HG03354 (cell line): Measurements from ENCODE around the gene CHADL.

Experiments
- ATAC-seq: cut with Tn5 transposase; IDR thresholded peaks from one replicate; pipeline ENCODE4 v1.9.1; 2021; ENCODE audit warnings: mild to moderate bottlenecking; ENCODE audit not compliant: unreplicated experiment, poor library complexity, severe bottlenecking

Gene CHADL, protein sequence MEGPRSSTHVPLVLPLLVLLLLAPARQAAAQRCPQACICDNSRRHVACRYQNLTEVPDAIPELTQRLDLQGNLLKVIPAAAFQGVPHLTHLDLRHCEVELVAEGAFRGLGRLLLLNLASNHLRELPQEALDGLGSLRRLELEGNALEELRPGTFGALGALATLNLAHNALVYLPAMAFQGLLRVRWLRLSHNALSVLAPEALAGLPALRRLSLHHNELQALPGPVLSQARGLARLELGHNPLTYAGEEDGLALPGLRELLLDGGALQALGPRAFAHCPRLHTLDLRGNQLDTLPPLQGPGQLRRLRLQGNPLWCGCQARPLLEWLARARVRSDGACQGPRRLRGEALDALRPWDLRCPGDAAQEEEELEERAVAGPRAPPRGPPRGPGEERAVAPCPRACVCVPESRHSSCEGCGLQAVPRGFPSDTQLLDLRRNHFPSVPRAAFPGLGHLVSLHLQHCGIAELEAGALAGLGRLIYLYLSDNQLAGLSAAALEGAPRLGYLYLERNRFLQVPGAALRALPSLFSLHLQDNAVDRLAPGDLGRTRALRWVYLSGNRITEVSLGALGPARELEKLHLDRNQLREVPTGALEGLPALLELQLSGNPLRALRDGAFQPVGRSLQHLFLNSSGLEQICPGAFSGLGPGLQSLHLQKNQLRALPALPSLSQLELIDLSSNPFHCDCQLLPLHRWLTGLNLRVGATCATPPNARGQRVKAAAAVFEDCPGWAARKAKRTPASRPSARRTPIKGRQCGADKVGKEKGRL

GRCh38 chr22:41240377-41241132, at the start of gene CHADL:
Gene CHADL, minus strand, starts transcription at chr22:41240931. Its CDS starts 50 bp downstream, at chr22:41240881.
- no peak for ATAC-seq

DNA sequence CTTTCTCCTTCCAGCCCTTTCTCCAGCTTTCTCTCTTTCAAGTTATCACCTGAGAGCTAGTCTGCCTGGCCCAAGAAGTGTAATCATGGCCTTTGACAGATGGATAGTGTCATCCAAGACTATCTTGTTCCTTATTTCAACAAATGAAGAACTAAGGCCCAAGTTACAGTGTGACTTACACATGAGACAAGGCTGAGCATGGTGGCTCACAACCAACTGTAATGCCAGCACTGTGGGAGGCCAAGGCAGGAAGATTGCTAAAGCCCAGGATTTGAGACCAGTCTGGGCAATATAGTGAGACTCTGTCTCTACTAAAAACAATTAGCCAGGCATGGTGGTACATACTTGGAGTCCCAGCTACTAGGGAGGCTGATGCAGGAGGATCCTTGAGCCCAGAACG, 48.9 kb upstream of the CHADL start:
- no peak for ATAC-seq

- ATAC-seq: no peak
Observed at GRCh38 chr22:41288245-41288946, 47.7 kb upstream of the CHADL start.

- ATAC-seq: peak; percentile 25
Observed at GRCh38 chr22:41286639-41287091, 45.9 kb upstream of the CHADL start.

DNA sequence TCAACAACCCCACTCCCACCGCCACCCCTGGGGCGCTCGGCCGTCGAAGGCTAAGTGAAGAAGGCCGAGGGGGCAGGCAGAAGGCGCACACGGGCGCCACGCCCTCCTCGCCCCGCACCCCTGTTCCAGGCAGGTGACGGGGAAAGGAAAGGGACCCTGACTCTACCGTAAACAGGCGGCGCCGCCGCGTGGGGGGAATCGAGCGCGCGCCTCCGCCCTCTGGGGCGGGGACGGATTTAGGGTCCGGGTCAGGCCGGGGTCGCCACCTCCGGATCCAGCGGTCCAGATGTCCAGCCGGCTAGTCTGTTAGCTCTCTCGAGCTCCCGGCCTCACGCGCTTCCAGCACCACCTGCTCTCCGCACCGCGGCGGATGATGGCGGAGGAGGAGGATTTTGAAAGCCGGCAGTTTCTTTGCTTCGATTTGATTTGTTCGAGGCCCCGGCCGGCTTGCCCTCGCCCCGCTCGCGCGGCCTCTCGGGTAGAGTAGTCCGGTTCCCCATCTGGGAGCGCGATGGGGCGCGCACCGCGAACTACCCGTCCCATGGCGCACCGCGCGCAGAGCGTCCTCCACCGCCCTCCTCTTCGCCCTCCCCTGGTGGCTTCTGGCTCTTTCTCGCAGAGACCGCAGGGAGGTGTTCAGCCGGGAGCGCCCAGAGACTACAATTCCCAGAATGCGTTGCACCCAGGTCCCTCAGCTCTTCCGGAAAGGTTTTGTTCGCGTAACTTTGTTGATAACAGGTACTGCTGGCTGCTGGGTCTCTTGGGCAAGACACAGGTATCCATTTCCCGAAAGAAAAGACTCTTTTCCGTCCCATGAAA, 45.3 kb upstream of the CHADL start, which contains the start of gene RANGAP1:
RANGAP1 (minus strand) TSS at position 368 of the 819 bp plus-strand sequence. CDS start 5,143 bp downstream, outside the sequence.
- ATAC-seq: peak; percentile 92

DNA sequence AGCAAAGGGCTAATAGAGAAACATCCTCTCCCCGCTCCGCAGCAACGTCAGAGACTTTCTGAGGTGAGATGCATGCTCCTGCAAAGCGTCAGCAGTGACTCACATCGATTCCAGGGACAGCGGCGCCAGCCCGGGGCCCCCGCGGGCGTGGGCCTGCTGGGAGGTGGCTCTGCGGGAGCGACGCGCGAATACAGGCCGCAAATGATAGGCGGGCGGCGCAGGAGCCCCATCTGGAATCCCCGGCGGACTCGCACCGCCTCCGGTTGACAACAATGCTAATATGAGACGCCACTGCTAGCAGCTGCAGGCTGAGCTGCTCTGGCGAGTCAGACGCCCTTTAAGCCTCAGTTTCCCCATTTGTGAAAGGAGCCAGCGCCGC, 44.7 kb upstream of the CHADL start:
- ATAC-seq: peak; percentile 17

DNA sequence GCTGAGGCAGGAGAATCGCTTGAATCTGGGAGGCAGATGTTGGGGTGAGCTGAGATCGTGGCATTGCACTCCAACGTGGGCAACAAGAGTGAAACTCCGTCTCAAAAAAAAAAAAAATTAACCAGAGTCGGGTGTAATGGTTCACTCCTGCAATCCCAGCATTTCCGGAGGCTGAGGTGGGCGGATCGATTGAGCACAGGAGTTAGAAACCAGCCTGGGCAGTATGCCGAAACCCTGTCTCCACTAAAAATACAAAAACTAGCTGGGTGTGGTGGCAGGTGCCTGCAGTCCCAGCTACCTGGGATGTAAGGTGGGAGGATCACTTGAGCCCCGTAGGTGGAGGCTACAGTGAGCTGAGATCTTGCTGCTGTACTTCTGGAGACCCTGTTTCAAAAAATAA, 43.7 kb upstream of the CHADL start:
- ATAC-seq: no peak

DNA sequence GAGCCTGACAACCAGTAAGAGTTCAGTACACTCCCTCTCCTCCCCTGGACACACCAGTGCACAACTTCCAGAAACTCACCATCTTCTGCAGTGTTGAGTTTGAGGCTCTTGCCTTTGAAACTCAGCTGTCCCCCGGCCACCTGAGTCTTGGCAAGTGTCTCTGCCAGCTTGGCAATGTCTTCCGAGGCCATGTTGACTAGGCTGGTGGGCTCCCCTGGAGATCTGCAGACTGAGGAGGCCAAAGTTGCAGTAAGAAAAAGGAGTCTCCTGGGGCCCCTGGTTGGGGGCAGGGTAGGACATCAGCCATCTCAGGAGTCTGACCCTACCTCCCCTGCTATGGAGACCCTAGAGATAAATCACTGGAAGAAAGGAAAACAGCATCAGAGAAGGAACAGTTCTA, 40.1 kb upstream of the CHADL start:
- ATAC-seq: no peak

DNA sequence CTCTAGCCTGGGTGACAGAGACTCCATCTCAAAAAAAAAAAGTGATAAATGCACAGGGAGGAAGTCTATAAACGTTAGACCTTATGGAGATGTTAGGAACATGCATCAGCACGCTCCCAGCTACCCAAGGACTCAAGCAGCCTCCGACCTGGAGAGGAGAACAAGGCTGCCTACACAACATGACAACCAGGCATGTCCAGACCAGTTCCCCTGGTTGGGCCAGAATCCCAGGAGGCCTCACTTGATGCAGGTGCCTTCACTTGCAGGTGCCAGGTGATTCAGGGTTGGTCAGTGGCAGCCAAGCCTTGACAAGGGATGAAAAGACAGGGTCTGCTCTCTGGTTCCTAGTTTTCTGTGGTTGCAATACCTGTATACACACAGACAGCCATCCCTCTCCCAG, 39.3 kb upstream of the CHADL start:
- no peak for ATAC-seq

DNA sequence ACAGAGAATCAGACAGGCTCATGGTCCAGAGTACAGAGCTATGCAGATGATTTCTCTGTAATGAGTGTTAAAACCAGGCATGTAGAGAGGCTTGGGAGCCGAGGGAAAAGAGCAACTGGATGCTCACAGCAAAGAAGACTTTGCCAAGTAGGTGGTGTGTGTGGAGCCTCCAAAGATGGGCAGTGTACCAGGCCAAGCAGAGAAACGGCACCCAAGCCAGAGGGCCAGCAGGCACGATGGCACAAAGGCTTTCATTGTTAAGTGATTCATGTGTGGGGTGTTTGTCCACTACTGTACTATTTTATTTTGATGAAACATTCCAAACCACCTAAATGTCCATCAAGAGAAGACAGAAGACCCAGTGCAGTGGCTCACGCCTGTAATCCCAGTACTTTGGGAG, 34.1 kb upstream of the CHADL start:
- ATAC-seq: no peak

GRCh38 chr22:41273128-41273527, 32.4 kb upstream of the CHADL start:
- ATAC-seq: no peak

DNA sequence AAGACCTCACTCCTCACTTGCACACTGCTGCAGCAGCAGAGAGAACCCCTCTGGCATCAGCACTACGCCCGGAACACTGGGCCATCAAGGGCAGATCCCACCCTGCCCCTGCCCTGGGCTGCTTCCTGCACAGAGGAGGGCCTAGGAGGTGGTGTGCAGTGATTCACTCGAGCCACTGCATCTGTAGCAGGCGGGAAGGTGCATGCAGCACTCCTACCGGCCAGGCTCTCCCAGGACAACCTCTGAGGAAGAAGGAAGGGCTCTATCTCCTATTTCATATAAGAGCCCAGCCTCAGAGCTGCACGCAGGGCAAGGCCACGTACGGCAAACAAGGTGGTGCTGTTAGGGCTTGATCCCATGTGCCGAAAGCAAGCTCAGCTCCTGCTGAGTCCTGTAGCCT, 31.1 kb upstream of the CHADL start:
- ATAC-seq: no peak

- ATAC-seq: no peak
Observed at GRCh38 chr22:41267958-41268357, 27.2 kb upstream of the CHADL start.

GRCh38 chr22:41264408-41264941, 23.7 kb upstream of the CHADL start:
- ATAC-seq: no peak

DNA sequence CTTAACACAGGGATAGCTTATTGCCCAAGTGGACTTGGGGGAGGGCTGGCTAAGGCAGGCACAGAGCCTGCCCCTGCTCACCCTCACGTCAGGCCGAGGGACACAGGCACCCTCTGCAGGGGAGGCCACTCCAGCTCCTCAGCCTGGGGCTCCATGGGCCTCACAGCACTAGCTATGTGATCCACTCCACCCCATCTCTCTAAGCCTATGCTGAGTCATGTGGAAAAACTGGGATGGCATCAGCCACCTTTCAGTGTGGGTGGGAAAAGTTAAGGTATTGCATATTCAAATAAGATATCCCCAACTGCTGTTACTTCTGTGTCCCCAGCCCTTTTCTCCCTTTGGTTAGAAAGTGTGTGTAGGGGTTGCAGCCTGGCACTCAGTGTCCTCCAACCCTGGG, 23.0 kb upstream of the CHADL start:
- no peak for ATAC-seq

DNA sequence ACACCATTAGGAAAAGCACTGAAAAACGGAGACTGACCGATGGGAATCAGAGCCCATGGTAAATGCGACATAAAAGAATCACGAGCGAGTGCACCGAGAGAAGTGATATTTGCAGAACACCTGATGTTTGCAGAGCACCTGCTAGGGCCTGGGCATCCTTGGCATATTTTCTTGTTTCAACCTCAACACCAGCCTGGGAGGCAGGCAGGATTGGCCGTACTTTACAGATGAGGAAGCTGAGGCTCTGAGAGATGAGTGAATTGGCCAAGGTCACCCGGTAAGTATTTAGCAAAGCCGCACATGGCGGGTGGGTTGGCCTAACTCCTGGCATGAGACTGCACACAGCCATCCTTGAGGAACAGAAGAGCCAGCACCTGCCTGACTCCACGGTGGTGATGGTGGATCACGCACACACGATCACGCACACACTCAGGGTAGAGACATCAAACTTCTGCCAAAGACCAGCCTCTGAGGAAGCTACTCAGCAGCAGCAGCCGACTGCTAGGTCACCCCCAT, 21.6 kb upstream of the CHADL start:
- ATAC-seq: no peak

DNA sequence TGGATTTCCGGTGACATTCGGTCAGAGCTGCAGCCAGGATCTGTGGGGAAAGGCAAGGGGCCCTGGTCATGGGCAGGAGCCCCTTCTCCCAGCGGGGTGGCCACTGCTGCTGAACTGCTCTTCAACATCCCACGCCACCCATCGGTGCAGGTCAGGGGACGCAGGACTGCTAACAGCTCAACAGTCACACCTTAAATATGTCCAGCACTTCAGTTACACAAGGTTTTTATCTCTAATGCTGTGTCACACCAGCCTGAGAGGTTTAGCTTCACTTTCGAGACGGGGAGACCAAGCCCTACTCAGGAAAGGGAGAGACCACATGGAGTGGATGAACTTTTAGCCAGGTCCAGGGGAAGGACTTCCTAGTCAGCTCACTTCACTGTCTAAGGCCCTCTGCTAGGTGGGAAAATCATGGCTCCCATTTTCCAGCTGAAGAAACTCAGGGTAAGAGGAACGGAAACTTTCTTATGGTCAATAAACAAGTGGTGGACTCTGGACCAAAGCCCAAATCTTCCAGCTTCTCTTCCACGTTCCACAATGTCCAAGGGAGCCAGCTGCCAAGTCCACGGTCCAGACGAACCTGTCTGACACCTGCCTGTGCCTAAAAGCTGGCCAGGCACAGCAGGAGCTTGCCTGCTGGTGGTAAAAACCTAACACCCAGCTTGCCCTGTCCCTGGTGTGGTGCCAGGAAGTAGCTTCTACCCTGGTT, 21.0 kb upstream of the CHADL start:
- ATAC-seq: no peak

DNA sequence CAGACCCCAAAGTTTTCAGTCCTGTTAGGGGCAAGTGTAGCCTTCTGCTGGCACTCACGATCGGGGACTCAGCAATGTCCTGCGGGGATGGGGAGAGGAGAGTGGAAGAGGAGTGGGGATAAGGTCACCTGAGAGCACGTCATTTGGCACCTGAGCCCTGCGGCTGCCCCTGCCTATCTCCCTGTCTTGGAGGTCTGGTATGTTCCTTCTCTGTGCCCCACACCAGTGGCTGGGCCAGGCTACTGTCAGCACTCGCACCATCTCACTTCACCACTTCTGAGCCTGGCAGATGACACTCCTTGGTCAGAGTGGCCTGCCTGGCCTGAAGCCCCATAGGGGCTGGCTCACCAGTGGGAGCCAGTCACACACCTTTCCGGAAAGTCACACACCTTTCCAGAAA, 20.1 kb upstream of the CHADL start:
- no peak for ATAC-seq
